HEK293 (cell line): Measurements from ENCODE around the gene LSS.
"Not testable (repeated sequence)": the region's sequence is repeated elsewhere in the genome, so short reads cannot be mapped to it uniquely, and the experiment has no call there.

Source experiments
- GLI4 ChIP-seq: fragments of 450-650 bp; formaldehyde crosslinking; IDR thresholded peaks from 2 replicates; pipeline ENCODE4 v1.5.1; 2016; ENCODE audit warnings: missing biosample characterization, missing genetic modification characterization
- TF ChIP-seq, protein P1 (sequence below): sonication (generic); formaldehyde crosslinking; IDR thresholded peaks from 2 replicates; pipeline ENCODE4 v1.8.1; 2022; ENCODE audit warnings: mild to moderate bottlenecking, moderate library complexity, missing genetic modification reagents

DNA sequence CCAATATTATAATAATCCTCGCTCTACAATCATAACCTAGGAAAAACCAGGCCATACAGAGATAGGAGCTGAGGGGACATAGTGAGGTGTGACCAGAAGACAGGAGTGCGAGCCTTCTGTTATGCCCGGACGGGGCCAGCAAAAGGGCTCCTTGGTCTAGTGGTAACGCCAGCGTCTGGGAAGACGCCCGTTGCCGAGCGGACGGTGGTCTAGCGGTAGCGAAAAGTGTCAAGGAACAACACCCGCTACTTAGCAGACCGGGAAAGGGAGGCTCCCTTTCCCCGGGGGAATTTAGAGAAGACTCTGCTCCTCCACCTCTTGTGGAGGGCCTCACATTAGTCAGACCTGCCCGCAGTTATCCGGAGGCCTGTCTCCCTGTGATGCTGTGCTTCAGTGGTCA, 4.9 kb downstream of the LSS start:
- TF ChIP-seq, protein P1, sequence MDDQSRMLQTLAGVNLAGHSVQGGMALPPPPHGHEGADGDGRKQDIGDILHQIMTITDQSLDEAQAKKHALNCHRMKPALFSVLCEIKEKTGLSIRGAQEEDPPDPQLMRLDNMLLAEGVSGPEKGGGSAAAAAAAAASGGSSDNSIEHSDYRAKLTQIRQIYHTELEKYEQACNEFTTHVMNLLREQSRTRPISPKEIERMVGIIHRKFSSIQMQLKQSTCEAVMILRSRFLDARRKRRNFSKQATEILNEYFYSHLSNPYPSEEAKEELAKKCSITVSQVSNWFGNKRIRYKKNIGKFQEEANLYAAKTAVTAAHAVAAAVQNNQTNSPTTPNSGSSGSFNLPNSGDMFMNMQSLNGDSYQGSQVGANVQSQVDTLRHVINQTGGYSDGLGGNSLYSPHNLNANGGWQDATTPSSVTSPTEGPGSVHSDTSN (CRISPR knock-in tag), result not testable (repeated sequence)
- not testable (repeated sequence) for TF ChIP-seq GLI4
